K562 (cell line): ENCODE results near the gene BNIP5. TPM values are rescaled to one million over a fixed set of nuclear protein-coding genes. Genes with fewer than 3 reads are reported as not detected.

Source experiments
- ARID2 ChIP-seq: fragments of 450-650 bp; IDR thresholded peaks from 2 replicates; pipeline ENCODE4 v1.6.1; 2017; ENCODE audit warnings: antibody characterized with exemption, mild to moderate bottlenecking
- BHLHE40 ChIP-seq: IDR thresholded peaks from 2 replicates; pipeline ENCODE4 v1.6.1; 2011; ENCODE audit warnings: low read length, improper control_type of control experiment
- CXXC5 ChIP-seq: fragments of 250-450 bp; sonication (Bioruptor Pico); IDR thresholded peaks from 2 replicates; pipeline ENCODE4 v1.8.0; 2022; ENCODE audit warnings: inconsistent platforms, mild to moderate bottlenecking, moderate library complexity
- GATAD2A ChIP-seq: fragments of 450-650 bp; IDR thresholded peaks from 2 replicates; pipeline ENCODE4 v1.6.1; 2017
- LARP7 ChIP-seq: fragments of 450-650 bp; IDR thresholded peaks from 2 replicates; pipeline ENCODE4 v1.6.1; 2016
- MED1 ChIP-seq: sonication (generic); formaldehyde crosslinking; IDR thresholded peaks from 2 replicates; pipeline ENCODE4 v1.8.1; 2023; ENCODE audit warnings: missing genetic modification reagents, borderline replicate concordance
- NFE2L1 ChIP-seq: fragments of 450-650 bp; IDR thresholded peaks from 2 replicates; pipeline ENCODE4 v1.6.1; 2016; ENCODE audit warnings: missing genetic modification characterization, low read depth, mild to moderate bottlenecking, missing compliant biosample characterization, moderate library complexity, borderline replicate concordance
- ZBTB12 ChIP-seq: fragments of 250-450 bp; sonication (Bioruptor Pico); IDR thresholded peaks from 2 replicates; pipeline ENCODE4 v1.4.0; 2020
- polyA plus RNA-seq, 8 experiments: library from polyadenylated mRNA; depleted of rRNA in 4 of 8; stranded (reverse) in 5 of 8; unstranded in 3 of 8; fragments of >200 nt; fragmentation: Nextera tagmentation in 2 of 8; fragmentation: Illumina TruSeq in 1 of 8; extraction: Ambion mirVana in 2 of 8; extraction: Trizol in 1 of 8; gene quantifications; 2 replicates each; pipeline versions ENCODE4 v1.2.1 to v1.2.3, GENCODE V29; 2011 to 2014; ENCODE audit warnings: inconsistent platforms in 1 of 8, missing spikeins in 1 of 8
- total RNA-seq, 7 experiments: library from RNA; depleted of rRNA in 6 of 7; stranded (reverse); fragments of >200 nt in 6 of 7; fragmentation: Illumina TruSeq in 2 of 7; extraction: Trizol in 2 of 7; gene quantifications; 2 replicates each; pipeline versions ENCODE4 v1.2.1 to v1.2.3, GENCODE V29; 2011 to 2021; ENCODE audit warnings: low replicate concordance in 1 of 7
- TF ChIP-seq, protein P1 (sequence below): fragments of 450-650 bp; formaldehyde crosslinking; IDR thresholded peaks from 2 replicates; pipeline ENCODE4 v1.4.0; 2022; ENCODE audit warnings: missing genetic modification characterization
- TF ChIP-seq, protein P2 (sequence below): fragments of 450-650 bp; IDR thresholded peaks from 2 replicates; pipeline ENCODE4 v1.7.0; 2016; ENCODE audit warnings: borderline replicate concordance
- TF ChIP-seq, protein P3 (sequence below): fragments of 450-650 bp; formaldehyde crosslinking; IDR thresholded peaks from 2 replicates; pipeline ENCODE4 v1.4.0; 2020; ENCODE audit warnings: mild to moderate bottlenecking
- TF ChIP-seq, protein P4 (sequence below), 2 experiments: fragments of 450-650 bp; IDR thresholded peaks; 2 replicates each; pipeline ENCODE4 v1.6.1; 2016; ENCODE audit warnings: mild to moderate bottlenecking in 2 of 2, borderline replicate concordance in 1 of 2, low read depth in 1 of 2, moderate library complexity in 1 of 2

BNIP5 gene
- total and polyA plus RNA-seq, 9 of the 15 experiments (the other 6 are each of a cell fraction or from before 2014, with no cell fraction given) = not detected

GRCh38 chr6:36350681-36351571 is 14.2 kb upstream of the BNIP5 start (continued):
- TF ChIP-seq CXXC5 (CRISPR knock-in tag) = peak; percentile 82
- TF ChIP-seq, protein P1, sequence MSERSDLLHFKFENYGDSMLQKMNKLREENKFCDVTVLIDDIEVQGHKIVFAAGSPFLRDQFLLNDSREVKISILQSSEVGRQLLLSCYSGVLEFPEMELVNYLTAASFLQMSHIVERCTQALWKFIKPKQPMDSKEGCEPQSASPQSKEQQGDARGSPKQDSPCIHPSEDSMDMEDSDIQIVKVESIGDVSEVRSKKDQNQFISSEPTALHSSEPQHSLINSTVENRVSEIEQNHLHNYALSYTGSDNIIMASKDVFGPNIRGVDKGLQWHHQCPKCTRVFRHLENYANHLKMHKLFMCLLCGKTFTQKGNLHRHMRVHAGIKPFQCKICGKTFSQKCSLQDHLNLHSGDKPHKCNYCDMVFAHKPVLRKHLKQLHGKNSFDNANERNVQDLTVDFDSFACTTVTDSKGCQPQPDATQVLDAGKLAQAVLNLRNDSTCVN (CRISPR knock-in tag) = no peak
- no peak for TF ChIP-seq LARP7
- TF ChIP-seq, protein P2, sequence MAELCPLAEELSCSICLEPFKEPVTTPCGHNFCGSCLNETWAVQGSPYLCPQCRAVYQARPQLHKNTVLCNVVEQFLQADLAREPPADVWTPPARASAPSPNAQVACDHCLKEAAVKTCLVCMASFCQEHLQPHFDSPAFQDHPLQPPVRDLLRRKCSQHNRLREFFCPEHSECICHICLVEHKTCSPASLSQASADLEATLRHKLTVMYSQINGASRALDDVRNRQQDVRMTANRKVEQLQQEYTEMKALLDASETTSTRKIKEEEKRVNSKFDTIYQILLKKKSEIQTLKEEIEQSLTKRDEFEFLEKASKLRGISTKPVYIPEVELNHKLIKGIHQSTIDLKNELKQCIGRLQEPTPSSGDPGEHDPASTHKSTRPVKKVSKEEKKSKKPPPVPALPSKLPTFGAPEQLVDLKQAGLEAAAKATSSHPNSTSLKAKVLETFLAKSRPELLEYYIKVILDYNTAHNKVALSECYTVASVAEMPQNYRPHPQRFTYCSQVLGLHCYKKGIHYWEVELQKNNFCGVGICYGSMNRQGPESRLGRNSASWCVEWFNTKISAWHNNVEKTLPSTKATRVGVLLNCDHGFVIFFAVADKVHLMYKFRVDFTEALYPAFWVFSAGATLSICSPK = no peak
- peak; percentile 87 for TF ChIP-seq BHLHE40
- TF ChIP-seq MED1 (CRISPR knock-in tag) = no peak
- TF ChIP-seq NFE2L1 (tag) = no peak
- TF ChIP-seq, protein P3, sequence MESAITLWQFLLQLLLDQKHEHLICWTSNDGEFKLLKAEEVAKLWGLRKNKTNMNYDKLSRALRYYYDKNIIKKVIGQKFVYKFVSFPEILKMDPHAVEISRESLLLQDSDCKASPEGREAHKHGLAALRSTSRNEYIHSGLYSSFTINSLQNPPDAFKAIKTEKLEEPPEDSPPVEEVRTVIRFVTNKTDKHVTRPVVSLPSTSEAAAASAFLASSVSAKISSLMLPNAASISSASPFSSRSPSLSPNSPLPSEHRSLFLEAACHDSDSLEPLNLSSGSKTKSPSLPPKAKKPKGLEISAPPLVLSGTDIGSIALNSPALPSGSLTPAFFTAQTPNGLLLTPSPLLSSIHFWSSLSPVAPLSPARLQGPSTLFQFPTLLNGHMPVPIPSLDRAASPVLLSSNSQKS (CRISPR knock-in tag) = no peak
- no peak for TF ChIP-seq ARID2
- TF ChIP-seq GATAD2A = peak; percentile 77; the same call in 1 of the 2 replicates
- TF ChIP-seq, protein P4, sequence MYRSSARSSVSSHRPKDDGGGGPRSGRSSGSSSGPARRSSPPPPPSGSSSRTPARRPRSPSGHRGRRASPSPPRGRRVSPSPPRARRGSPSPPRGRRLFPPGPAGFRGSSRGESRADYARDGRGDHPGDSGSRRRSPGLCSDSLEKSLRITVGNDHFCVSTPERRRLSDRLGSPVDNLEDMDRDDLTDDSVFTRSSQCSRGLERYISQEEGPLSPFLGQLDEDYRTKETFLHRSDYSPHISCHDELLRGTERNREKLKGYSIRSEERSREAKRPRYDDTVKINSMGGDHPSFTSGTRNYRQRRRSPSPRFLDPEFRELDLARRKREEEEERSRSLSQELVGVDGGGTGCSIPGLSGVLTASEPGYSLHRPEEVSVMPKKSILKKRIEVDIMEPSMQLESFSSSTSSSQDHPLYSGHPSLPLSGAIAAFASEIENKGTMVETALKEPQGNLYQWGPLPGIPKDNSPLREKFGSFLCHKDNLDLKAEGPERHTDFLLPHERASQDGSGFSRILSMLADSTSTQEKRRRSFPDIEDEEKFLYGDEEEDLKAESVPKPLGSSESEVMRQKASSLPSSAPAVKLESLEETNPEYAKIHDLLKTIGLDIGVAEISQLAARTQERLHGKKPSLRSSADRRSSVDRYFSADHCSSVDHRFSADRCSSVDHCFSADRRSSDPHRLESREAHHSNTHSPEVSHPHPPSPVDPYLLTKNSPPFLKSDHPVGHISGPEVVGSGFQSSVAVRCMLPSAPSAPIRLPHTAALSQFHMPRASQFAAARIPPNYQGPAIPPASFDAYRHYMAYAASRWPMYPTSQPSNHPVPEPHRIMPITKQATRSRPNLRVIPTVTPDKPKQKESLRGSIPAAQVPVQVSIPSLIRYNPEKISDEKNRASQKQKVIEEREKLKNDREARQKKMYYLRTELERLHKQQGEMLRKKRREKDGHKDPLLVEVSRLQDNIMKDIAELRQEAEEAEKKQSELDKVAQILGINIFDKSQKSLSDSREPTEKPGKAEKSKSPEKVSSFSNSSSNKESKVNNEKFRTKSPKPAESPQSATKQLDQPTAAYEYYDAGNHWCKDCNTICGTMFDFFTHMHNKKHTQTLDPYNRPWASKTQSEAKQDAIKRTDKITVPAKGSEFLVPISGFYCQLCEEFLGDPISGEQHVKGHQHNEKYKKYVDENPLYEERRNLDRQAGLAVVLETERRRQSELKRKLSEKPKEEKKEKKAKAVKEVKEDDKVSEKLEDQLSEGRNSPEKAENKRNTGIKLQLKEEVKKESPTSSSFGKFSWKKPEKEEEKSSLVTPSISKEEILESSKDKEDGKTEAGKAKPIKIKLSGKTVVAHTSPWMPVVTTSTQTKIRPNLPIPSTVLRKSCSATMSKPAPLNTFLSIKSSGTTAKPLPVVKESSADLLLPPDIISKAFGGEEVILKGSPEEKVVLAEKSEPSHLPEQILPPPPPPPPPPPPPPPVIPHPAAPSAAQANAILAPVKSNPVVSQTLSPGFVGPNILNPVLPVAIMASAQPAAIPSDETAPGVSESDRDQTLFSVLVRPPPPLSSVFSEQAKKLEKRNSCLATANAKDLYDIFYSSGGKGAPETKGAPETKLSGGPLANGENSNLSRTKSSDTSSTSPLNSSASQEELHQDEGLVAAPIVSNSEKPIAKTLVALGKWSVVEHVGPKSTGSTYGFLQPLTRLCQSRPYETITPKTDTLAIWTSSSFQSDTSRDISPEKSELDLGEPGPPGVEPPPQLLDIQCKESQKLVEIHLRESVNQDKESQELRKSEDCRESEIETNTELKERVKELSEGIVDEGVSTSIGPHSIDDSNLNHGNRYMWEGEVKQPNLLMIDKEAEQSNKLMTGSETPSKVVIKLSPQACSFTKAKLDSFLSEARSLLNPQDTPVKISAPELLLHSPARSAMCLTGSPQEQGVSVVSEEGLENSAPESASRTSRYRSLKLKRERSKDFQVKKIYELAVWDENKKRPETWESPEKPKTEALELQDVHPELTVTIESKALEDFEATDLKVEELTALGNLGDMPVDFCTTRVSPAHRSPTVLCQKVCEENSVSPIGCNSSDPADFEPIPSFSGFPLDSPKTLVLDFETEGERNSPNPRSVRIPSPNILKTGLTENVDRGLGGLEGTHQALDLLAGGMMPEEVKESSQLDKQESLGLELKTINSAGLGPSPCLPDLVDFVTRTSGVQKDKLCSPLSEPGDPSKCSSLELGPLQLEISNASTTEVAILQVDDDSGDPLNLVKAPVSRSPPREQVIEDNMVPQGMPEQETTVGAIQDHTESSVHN (IDR thresholded peaks at IDR 0.05; ENCODE audit: borderline replicate concordance in 1 of 2, low read depth in 1 of 2) = peak in 1 of 2 experiments; percentile 91; a peak in 2 of 4 replicates
- TF ChIP-seq ZBTB12 (CRISPR knock-in tag) = peak; percentile 46; the same call in 1 of the 2 replicates
